GM18499 (cell line): ENCODE results near the gene RNF157.

Experiments used
- ATAC-seq: cut with Tn5 transposase; IDR thresholded peaks from one replicate; pipeline ENCODE4 v1.9.1; 2021; ENCODE audit warnings: moderate number of reproducible peaks; ENCODE audit not compliant: insufficient read depth, unreplicated experiment

The RNF157 gene

DNA sequence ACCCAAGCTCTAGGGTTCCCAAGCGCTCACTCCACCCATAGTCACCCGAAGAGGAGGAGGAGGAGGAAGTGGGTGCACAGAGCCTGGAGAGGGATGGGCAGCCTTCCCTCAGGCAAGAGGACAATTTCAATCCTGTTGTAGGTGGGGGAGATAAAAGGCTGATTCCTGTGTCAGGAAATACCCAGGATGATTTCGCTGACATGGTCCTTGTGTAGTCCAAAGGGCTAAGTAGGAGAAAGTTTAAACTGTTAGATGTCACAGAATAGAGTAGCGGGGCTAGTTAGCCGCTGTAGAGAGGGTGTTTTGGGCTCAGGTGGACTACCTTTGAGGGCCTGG lies 135.4 kb downstream of the RNF157 start:
- ATAC-seq: no peak

DNA sequence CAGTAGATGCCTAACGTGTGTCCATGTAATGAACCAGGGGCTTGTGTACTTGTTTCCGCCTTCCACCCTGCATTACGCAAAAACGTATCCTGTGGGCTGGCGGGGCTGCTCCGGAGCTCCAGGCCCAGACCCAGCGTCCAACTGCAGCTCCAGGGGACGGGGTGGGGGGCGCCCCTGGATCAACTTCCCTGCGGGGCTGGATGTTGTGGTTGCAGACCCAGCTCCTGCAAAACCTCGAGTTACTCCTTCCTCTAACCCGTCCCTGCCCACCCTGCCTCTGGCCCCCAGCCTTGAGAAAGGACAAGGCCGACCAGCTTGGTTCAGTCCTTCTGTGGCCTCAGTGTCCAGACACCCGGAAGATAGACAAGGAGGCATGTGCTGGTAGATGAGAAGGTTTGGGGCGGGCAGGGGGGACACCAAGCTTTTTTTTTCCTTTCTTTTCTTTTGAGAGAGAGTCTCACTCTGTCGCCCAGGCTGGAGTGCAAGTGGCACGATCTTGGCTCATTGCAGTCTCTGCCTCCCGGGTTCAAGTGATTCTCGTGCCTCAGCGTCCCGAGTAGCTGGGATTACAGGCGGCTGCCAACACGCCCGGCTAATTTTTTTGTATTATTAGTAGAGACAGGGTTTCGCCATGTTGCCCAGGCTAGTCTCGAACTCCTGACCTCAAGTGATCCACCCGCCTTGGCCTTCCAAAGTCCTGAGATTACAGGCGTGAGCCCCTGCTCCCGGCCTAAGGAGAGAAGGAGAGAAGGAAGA lies 136.0 kb downstream of the RNF157 start:
- no peak for ATAC-seq

DNA sequence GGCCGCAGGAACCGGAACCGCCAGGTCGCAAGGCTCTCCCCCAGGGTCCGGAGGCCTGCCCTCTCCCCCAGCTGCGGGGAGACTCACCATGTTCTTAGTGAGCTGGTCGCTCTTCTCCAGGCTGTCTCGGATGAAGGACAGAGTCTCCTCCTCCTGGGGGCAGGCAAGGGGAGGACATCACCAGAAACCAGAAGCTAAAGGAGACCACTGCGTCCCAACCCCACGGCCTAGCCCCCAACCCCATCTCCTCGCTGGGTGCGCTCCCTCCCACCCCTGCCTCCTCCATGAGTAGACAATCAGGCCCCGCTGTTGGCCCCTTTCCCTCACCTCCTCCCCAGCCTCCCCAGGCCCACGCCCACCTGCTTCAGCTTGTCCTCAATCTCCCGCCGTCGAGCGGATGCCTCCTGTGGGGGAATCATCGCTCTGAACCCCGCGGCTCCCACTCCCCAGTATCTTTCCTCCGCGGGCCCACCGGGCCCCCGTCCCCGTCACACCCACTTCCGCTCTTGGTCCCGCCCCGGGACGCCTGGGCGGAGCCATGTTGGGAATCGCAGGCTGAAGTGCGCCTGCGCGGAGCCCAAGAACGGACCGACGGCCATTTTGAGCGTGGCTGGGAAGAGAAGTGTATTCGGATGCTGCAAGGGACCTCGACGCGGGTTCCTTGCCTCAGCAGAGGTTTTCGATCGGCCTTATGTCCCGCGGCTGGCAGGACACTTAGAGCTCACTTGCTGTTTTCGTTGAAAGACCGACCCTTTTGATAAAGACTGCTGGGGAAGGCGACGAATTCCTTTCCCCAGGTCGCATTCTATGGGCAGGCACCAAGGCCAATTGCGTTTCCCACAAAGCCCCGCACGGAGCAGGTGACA lies 136.8 kb downstream of the RNF157 start, which contains the start of gene EXOC7:
Gene EXOC7, minus strand, starts transcription at position 514 of the 866 bp plus-strand sequence. Its CDS starts 95 bp downstream, at position 419.
- ATAC-seq: no peak

DNA sequence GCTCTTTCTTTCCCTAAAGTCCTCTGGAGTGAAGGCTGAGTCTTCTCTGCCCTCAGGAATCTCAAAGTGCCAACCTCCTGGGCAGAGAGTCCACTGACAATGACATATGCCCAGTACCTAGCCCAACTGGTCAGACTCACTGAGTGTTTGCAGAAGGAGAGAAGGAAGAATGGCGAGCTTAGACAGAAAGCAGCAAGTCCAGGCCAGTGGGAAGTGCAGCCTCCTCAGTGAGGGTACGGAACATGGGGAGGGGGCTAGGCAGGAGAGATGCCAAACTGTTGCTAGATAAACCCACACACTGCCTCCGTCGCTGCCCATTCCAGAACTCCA lies 137.4 kb downstream of the RNF157 start:
- no peak for ATAC-seq

DNA sequence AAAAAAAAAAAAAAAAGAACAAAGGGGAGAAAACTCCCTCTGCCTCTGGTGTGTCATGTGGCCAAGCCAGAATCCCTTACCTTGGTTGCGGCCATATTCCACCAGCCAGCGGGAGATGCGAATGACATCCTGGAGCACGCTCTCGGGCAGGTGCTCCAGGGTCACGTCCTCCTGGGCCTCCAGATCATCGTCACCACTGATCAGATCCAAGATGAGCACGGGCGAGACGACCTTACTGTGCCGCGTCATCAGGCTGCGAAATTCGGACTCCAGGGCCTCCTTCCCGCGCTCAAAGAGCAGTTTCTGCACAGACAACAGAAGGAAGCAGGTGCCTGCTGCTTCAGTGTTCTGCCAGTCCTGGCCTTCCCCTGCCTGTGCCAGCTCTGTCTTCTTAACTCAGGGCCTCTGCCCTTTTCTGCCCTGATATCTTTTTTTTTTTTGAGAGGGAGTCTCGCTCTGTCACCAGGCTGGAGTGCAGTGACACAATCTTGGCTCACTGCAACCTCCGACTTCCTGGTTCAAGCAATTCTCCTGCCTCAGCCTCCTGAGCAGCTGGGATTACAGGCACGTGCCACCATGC lies 142.5 kb downstream of the RNF157 start:
- ATAC-seq: no peak

DNA sequence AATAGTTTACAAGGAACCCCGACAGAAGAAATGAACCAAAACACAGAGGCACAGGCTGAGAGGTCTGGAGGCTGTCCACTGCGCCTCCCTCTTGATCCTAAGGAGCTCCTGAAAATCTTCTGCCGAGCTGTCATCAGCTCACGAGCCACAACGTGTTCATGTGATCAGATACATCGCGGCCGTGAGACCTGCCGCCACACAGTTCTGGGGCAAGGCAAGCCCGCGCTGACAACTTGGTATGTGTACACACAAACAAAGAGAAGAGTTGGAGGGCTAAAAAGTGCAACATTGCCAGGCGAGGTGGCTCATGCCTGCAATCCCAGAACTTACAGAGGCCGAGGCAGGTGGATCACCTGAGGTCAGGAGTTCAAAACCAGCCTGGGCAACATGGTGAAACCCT lies 144.3 kb downstream of the RNF157 start:
- ATAC-seq: no peak

DNA sequence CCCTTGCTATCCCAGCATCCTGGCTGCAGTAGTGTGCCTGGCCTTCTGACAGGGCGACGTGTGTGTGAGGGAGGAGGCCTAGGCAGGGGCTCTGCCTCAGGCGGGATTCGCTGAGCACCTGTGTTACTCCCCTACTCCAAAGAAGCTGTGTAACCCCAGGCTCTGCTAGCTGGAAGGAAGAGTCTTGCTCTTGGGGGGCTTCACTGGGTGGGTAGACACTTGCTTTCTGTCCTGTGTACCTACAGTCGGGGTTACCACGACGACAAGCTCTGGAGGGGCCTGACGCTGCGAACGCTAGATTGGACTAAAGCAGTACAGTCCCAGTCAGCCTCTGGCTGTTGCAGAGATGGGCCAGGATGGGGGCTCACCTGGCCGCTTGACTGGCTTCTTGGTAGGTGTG lies 146.2 kb downstream of the RNF157 start:
- ATAC-seq: no peak

DNA sequence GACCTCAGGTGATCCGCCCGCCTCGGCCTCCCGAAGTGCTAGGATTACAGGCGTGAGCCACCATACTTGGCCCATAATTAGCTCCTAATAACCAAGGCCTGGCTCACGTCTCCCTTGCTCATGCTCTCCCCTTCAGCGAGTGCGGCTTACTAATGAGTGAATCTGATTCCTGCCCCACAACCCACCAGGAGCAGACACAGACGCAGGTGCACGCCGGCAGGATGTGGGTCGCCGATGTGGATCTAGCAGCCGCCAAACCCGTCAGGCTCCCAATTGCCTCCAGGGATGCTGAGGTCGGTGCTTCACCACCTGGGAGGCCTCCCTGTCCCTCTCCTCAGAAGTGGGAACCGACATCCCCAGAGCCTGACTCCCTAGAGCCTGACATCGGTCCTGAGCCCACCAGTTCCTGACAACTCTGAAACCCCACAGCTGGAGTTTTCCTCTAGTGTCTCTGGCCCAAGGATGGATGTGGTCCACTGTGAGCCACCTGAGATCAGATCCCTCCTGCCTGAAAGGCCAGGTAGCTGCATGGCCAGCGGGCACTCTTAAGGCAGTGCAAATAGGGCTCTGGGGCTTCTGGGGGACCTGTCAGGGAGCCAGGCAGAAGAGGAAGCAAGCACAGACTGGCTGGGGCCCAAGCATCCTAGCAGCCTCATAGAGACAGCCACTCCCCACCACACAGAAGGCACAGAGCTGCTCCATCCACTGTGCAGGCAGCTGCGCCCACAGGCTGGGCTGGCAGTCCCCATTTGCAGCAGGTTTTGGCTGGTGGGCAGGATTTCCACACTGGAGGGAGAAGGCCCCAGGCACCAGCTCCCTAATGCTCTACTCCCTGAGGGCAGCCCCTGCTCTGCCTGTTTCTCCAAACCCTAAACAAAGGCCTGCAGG lies 147.5 kb downstream of the RNF157 start:
- ATAC-seq: no peak
